Hepatocyte (in vitro differentiated cells): ENCODE measurements around the gene VPS54. TPM values are rescaled to one million over a fixed set of nuclear protein-coding genes. Genes with fewer than 3 reads are reported as not detected.
A peak's percentile ranks its signal among the peaks of the same experiment; 100 is the strongest.

ENCODE experiments used
- DNase-seq: peaks from one replicate; pipeline ENCODE4 v3.0.0-alpha.2; 2016; ENCODE audit warnings: low spot score
- H2AFZ ChIP-seq: fragments of 200-600 bp; sonication (generic); 2 replicates; pipeline ENCODE4 v1.6.0; 2016; ENCODE audit warnings: antibody characterized with exemption, mild to moderate bottlenecking
- H3K27ac ChIP-seq: fragments of 200-600 bp; sonication (generic); 2 replicates; pipeline ENCODE4 v1.5.1; 2016; ENCODE audit warnings: mild to moderate bottlenecking
- H3K27me3 ChIP-seq: fragments of 200-600 bp; sonication (generic); 2 replicates; pipeline ENCODE4 v1.6.1; 2016
- H3K36me3 ChIP-seq: fragments of 200-600 bp; sonication (generic); replicated peaks from 2 replicates; pipeline ENCODE4 v1.5.1; 2016; ENCODE audit warnings: low read depth; ENCODE audit not compliant: insufficient read depth
- H3K4me1 ChIP-seq: fragments of 200-600 bp; sonication (generic); 2 replicates; pipeline ENCODE4 v1.5.1; 2016; ENCODE audit warnings: mild to moderate bottlenecking, moderate library complexity; ENCODE audit not compliant: insufficient read depth
- H3K4me2 ChIP-seq: fragments of 200-600 bp; sonication (generic); 2 replicates; pipeline ENCODE4 v1.6.0; 2016
- H3K4me3 ChIP-seq: fragments of 200-600 bp; sonication (generic); 2 replicates; pipeline ENCODE4 v1.5.1; 2016; ENCODE audit warnings: mild to moderate bottlenecking
- H3K79me2 ChIP-seq: fragments of 200-600 bp; sonication (generic); 2 replicates; pipeline ENCODE4 v1.6.0; 2017; ENCODE audit warnings: mild to moderate bottlenecking
- H3K9me2 ChIP-seq: fragments of 200-600 bp; sonication (generic); replicated peaks from 2 replicates; pipeline ENCODE4 v1.6.0; 2017; ENCODE audit warnings: mild to moderate bottlenecking; ENCODE audit not compliant: insufficient read depth
- H3K9me3 ChIP-seq: fragments of 200-600 bp; sonication (generic); 2 replicates; pipeline ENCODE4 v1.5.1; 2016; ENCODE audit warnings: low read depth, mild to moderate bottlenecking
- H4K20me1 ChIP-seq: fragments of 200-600 bp; sonication (generic); 2 replicates; pipeline ENCODE4 v1.6.0; 2016; ENCODE audit warnings: mild to moderate bottlenecking; ENCODE audit not compliant: insufficient read depth, poor library complexity, severe bottlenecking
- CTCF ChIP-seq: fragments of 200-600 bp; sonication (generic); IDR thresholded peaks from 2 replicates; pipeline ENCODE4 v1.5.1; 2016; ENCODE audit warnings: antibody characterized with exemption, mild to moderate bottlenecking; ENCODE audit not compliant: poor library complexity
- EZH2 ChIP-seq: fragments of 200-600 bp; sonication (generic); IDR thresholded peaks from 2 replicates; pipeline ENCODE4 v1.6.1; 2016; ENCODE audit warnings: antibody characterized with exemption, mild to moderate bottlenecking, borderline replicate concordance
- EZH2phosphoT487 ChIP-seq: fragments of 200-600 bp; sonication (generic); IDR thresholded peaks from one replicate; pipeline ENCODE4 v1.6.1; 2018; ENCODE audit warnings: antibody characterized with exemption, mild to moderate bottlenecking, low read depth, moderate library complexity; ENCODE audit not compliant: unreplicated experiment, severe bottlenecking
- WGBS: methylation state at CpG from one replicate; pipeline ENCODE4 v1.1.6; 2016; ENCODE audit warnings: low lambda C conversion rate; ENCODE audit errors: missing lambda C conversion rate; 5-methylcytosine and 5-hydroxymethylcytosine counted together
- polyA plus RNA-seq: library from polyadenylated mRNA; unstranded; fragments of >200 nt; fragmentation: Nextera tagmentation; extraction: Ambion mirVana; gene quantifications from 2 replicates; pipeline ENCODE4 v1.2.1, GENCODE V29; 2016
- total RNA-seq: library from RNA; depleted of rRNA; stranded (reverse); fragments of >200 nt; gene quantifications from 2 replicates; pipeline ENCODE4 v1.2.3, GENCODE V29; 2014

The VPS54 gene
- total and polyA plus RNA-seq, 2 experiments from 2014 or later: 14.5 to 40.5 TPM

- H3K4me1 ChIP-seq: no peaks in the 10 kb centered on the region
- peaks cover 80% of the 10 kb centered on the region for H3K79me2 ChIP-seq
- H3K9me2 ChIP-seq: no peaks in the 10 kb centered on the region
- WGBS: 96% methylated on average over 14 of the region's 14 CpGs
- no peak overlapping the region for H3K4me3 ChIP-seq
- H2AFZ ChIP-seq: no peak overlapping the region
- no peaks in the 10 kb centered on the region for H3K9me3 ChIP-seq
- H3K27me3 ChIP-seq: no peaks in the 10 kb centered on the region
- TF ChIP-seq EZH2phosphoT487: no peak
- no peak for TF ChIP-seq EZH2
- no peaks in the 10 kb centered on the region for H3K36me3 ChIP-seq
- H3K4me2 ChIP-seq: no peak overlapping the region
- H3K27ac ChIP-seq: no peak overlapping the region
- DNase-seq: no peak
- H4K20me1 ChIP-seq: peaks cover 30% of the 10 kb centered on the region
These were observed 163.6 kb downstream of the VPS54 start for GRCh38 chr2:63855418-63856302.

- Histone ChIP-seq H3K79me2 (peaks cover 99% of the 10 kb centered on the region), H3K4me1 (peaks cover 15% of the 10 kb centered on the region), H3K27ac (no peak overlapping the region), H3K9me2 (no peaks in the 10 kb centered on the region), H4K20me1 (peaks cover 36% of the 10 kb centered on the region), H3K4me2 (peak overlapping the region; percentile 4), H3K9me3 (no peaks in the 10 kb centered on the region), H2AFZ (no peak overlapping the region), H3K36me3 (no peaks in the 10 kb centered on the region), H3K4me3 (no peak overlapping the region), H3K27me3 (no peaks in the 10 kb centered on the region)
- no peak for DNase-seq
- 75% methylated on average over 4 of the region's 4 CpGs for WGBS
- TF ChIP-seq EZH2phosphoT487 (no peak), CTCF (no peak), EZH2 (no peak)
These were observed 165.5 kb downstream of the VPS54 start for GRCh38 chr2:63853527-63854310.

GRCh38 chr2:63851691-63852311 lies 167.4 kb downstream of the VPS54 start:
- no peak overlapping the region for H2AFZ ChIP-seq
- TF ChIP-seq CTCF: no peak
- TF ChIP-seq EZH2: no peak
- no peak for TF ChIP-seq EZH2phosphoT487
- H3K4me2 ChIP-seq: no peak overlapping the region
- H3K9me2 ChIP-seq: no peaks in the 10 kb centered on the region
- H3K27ac ChIP-seq: no peak overlapping the region
- H3K36me3 ChIP-seq: no peaks in the 10 kb centered on the region
- WGBS: 64% methylated on average over 1 of the region's 1 CpG
- H3K4me3 ChIP-seq: no peak overlapping the region
- H3K4me1 ChIP-seq: peaks cover 17% of the 10 kb centered on the region
- H3K9me3 ChIP-seq: no peaks in the 10 kb centered on the region
- H3K27me3 ChIP-seq: no peaks in the 10 kb centered on the region
- DNase-seq: no peak
- peaks cover 36% of the 10 kb centered on the region for H4K20me1 ChIP-seq
- peaks cover 100% of the 10 kb centered on the region for H3K79me2 ChIP-seq

GRCh38 chr2:63850649-63851048 lies 168.6 kb downstream of the VPS54 start:
- Histone ChIP-seq H4K20me1 (peaks cover 40% of the 10 kb centered on the region), H3K79me2 (peaks cover 100% of the 10 kb centered on the region), H3K4me2 (peak overlapping the region; percentile 25), H3K36me3 (no peaks in the 10 kb centered on the region), H3K9me2 (no peaks in the 10 kb centered on the region), H3K9me3 (no peaks in the 10 kb centered on the region), H3K4me1 (peaks cover 27% of the 10 kb centered on the region), H3K27ac (no peak overlapping the region), H3K4me3 (no peak overlapping the region), H2AFZ (no peak overlapping the region), H3K27me3 (no peaks in the 10 kb centered on the region)
- no peak for TF ChIP-seq EZH2
- TF ChIP-seq CTCF: no peak
- TF ChIP-seq EZH2phosphoT487: no peak
- DNase-seq: no peak
